HG03066 (cell line): Measurements from ENCODE around the gene IFT20.

Source experiments
- ATAC-seq: cut with Tn5 transposase; IDR thresholded peaks from one replicate; pipeline ENCODE4 v1.9.1; 2021; ENCODE audit warnings: low read depth; ENCODE audit not compliant: unreplicated experiment

IFT20 gene

GRCh38 chr17:28338056-28338768 lies 2.9 kb upstream of the IFT20 start:
- no peak for ATAC-seq

- ATAC-seq = peak; percentile 2
Measured at GRCh38 chr17:28335959-28336871, 943 bp upstream of the IFT20 start.

DNA sequence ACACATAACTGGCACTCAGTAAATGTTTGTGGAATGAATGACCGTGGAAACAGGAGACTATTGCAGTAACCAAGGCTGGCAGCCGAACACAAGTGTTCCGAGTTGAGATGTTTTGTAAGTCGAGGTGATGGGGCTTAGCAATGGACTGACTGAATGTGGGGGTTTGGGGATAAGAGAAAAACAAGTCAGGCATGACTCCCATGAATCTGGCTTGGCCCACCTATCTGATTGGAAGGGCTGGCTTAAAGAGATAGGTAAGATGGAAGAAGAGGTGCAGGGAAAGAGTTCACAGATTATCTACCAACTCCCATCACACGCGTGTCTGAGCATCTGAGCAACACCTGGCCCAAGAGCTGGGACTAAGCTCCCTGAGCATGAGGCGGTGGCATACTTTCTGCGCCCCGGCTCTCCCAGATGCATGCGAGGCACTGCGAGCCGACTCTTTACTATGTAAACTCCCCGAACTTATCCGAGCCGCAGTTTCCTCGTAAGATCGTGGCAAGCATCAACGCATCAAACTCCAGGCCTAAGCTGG lies 539 bp downstream of the IFT20 start:
- ATAC-seq = no peak

DNA sequence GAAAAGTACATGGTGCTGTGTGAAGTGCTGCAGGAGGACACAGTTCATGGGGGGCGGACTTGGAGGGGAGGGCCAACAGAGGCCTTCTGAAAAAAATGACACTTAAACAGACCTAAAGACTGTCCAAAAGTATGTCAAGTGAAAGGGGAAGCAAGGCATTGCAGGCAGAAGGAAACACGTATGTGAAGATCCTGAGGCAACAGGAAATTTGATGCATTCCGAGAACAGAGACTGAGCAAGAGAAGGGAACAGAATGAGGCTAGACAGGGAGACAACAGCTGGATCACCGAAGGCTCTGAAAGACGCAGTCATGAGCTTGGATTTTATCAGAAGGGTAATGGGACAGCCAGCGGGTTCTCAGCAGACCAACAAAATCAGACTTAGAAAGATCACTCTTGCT lies 1.1 kb downstream of the IFT20 start:
- no peak for ATAC-seq

GRCh38 chr17:28333083-28333746 lies 2.1 kb downstream of the IFT20 start:
- no peak for ATAC-seq

DNA sequence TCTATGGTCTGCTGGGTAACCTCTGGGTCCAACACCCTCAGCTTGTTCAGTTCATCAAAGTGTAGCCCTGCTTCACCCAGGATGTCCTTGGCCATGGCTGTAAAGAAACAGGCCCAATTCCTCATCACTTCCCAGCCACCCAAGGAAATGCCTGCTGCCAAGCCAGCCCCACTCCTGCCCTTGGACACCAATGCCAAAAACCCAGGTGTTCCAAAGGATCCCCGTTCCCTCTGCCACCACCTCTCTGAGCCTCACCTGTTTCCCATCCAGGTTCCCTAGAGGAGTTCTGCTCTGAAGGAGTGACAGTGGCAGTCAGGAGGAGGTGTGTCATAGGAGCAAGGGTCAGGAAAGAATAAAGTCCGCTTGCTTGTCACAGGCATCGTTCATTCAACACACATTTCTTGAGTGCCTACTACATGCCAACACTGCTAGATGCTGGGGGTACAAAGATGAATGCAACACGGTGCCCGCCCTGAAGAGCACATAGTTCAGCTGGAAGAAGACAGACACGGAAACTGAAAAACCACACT lies 3.3 kb downstream of the IFT20 start:
- no peak for ATAC-seq

- no peak for ATAC-seq
Measured at GRCh38 chr17:28330671-28331070, 4.6 kb downstream of the IFT20 start.

DNA sequence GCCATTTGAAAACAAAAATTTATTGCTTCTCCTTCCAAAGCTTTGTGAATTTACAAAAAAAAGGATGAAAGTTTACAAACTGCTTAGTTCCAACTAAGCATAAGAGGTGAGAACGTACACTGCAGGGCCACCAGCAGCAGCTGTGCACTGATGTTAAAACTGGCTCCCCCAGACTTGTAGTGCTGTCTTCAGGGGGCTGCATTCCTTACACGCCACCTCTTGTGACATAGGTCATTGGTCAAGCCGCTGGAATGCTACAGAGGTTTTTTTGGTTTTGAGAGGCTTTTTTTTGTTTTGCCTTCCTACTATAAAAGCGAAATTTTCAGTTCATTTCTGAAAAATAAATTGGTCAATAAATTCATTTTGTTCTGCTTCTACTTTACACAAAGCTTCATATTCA lies 6.9 kb downstream of the IFT20 start:
- no peak for ATAC-seq

DNA sequence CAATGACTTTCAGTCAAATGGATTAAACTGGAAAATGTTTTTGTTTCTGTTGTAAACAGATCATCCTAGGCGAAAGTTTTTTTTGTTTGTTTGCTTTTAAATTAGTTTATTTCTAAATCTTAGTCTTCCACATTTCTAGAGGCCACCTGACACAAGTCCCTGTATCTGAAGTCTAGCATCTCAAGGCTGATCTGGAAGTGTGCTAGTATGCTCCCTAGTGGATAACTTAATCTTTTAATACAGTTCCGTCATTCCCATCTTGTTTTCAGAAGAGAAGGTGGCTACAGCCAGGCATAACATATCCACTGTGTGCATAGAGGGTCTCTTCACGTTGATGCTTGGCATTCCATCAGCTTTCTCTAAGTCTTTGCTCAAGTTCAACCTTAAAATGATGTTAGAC lies 7.6 kb downstream of the IFT20 start:
- ATAC-seq = no peak

DNA sequence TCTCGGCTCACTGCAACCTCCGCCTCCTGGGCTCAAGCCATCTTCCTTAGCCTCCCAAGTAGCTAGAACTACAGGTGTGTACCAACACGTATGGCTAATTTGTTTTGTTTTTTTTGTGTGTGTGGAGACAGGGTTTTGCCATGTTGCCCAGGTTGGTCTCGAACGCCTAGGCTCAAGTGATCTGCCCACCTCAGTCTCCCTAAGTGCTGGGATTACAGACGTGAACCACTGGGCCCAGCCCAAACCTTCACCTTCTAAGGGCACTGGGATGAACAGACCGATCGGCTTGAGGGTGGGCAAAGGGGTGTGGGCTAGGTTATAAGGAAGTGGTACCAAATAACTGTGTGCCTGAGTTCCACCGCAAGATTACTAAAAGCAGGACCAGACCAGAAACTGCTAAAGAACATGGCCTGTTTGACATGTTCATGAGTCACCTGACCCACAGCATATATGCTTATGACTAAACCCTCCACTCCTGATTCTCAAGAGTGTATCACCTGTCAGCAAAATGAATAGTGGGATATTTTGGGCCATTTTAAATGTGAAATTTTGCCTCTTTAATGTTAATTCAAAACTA lies 8.2 kb downstream of the IFT20 start:
- no peak for ATAC-seq

DNA sequence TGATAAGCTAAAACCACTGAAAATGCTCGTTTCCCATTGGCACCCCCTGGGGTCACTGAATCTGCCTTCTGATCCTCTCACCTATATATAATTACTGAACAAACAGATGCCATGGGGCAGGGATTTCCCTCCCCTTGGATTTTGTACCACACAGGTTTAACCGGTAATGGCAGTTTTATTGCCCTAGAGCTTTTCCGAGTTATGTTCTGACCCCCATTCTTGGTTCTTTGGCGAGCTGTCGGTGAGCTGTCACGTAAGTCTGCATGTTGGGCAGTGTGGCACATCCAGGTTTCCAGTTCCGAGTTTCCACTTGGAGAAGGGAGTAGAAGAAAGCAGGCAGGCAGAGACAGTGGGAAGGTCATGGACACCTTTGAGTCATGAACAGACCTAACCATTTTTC lies 9.2 kb downstream of the IFT20 start:
- no peak for ATAC-seq

GRCh38 chr17:28325211-28325610 lies 10.1 kb downstream of the IFT20 start:
- ATAC-seq = no peak

- ATAC-seq = no peak
Measured at GRCh38 chr17:28324781-28325180, 10.5 kb downstream of the IFT20 start.

DNA sequence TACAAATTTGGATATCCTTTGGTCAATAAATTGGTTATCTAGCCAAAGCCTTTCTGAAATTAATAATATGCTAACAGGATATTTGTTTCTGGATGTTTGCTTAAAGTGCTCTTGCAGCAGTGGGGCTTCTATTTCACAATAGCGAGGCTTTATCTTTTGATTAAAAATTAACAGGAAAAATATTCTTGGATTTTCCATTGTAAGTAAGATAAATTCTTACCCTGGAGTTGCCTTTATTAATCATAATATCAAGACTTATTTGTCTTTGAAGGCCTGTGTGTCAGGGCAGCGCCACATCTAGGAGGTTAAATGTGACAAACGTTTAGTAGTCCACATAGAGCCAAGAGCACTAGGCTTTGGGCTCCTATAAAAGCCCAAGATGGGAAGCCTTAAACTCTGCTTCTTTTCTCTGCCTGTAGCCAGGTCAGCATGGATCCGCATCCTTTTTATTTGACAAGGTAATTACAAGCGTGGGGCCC lies 11.0 kb downstream of the IFT20 start:
- no peak for ATAC-seq

DNA sequence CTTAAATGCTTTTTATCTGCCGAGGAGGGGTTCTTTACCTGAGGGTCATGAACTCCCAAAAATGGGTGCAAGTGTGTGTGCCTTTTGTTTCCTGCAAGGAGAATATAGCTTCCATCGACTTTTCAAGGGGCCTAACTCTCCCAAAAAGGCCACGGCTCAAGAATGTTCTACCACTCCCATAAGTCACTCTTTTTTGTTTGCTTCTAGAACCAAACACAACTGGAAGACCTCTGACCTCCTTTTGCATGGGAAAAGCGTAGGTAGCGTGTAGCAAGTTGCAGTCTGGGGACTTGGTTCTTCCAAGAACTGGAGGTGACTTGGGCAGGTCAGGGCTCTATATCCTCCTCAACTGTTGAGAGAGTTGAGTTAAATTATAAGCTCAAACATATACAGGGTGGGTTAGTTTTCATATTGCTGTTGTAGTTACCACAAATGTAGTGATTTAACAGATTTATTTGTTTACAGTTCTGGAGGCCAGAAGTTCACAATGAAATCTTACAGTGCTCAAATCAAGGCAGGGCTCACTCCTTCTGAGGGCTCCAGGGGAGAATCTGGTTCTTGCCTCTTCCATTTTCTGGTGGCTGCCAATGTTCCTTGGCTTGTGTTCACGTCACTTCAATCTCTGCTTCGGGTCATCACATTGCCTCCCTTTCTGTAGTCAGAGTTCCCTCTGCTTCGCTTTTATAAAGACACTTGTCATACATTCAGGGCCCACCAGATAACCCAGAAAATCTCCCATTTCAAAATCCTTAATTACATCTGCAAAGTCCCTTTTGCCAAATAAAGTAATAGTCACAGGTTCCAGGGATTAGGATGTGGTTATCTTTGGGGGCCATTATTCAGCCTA lies 14.8 kb downstream of the IFT20 start:
- ATAC-seq = no peak

DNA sequence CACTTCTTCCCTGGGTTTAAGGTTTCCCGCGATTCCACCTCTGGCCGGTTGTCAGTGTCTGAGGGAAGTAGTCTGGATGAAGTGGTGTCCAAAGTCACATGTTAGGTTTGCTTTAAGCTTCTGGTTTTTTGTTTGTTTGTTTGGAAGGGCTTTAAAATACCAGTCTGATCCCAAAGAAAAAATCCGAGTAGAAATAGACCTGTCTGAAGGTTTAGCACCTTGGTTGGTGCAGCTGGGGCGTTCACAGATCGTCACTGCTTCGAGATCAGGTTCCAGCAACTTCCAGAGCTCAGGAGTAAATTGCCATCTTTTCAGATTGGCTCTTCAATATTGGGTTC lies 15.7 kb downstream of the IFT20 start:
- ATAC-seq = no peak

DNA sequence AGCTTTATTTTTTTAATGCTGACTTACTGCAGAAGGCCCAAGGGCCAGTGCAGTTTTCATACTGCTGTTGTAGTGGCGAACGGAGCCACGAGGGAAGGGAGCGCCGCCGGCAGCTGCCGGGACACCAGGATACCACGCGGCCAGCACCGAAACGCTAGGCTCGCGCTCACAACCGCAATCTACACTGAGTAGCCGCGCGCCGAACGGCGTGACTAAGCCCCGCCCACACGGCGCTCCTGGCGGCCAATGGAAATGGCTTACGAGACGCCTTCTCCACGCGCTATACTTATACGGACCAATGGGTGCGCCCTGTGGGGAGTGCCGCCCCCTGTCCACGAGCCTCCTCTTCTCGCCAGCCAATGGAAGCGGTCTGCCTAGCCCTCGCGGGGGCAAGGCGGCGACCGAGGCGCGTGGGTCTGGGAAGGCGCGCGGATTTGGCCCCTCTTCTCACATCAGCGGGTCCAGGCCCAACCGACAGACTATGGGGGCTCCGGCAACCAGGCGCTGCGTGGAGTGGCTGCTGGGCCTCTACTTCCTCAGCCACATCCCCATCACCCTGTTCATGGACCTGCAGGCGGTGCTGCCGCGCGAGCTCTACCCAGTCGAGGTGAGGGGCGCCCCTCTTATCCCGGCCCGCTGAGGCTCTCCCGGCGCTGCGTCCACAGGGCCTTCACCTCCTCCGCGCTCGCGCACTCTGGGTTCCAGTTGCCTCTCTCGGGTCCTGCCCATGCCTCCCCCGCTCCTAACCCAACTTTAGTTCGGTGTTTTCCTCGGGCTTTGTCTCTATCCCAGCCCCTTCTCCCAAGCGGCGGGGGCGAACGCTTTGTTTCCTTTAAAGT lies 16.3 kb downstream of the IFT20 start, which contains the start of gene TMEM97:
Gene TMEM97 (plus strand): TSS at position 442 of the 839 bp plus-strand sequence. CDS start 40 bp downstream, at position 482.
- peak; percentile 96 for ATAC-seq

DNA sequence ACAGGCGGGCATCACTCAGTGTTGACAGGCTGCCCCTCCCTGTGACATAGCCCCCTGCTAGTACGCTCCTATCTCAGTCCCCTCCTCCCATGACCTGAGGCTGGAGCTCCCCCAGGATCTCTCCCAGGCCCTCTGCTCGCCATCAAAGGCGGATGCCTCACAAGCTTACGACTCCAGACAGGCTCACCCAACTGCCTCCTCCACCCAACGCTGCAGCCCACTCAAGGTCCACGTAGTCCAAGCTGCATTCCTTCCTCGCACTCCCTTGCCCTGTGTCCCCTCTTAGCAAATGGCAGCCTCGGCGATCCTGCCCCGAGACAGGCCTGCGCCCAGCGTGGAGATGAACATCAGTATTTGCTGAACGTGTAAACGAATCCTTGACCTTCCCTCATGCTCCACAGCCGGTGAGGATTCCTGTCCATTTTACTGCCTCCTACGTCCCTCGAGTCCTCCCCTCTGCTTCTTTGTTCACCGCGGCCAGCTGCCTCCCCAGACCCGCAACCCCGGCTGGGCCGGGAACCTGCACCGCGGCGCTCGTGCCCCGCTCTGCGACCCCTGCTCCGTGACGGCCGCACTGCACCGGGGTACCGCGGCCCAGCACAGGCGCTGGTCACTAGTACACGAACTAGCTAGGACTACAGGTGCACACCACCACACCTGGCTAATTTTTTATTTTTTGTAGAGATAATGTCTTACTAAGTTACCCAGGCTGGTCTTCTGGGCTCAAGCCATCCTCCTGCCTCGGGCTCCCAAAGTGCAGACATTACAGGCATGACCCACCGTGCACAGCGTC lies 17.1 kb downstream of the IFT20 start:
- peak; percentile 17 for ATAC-seq
